GM12878 (cell line): ENCODE results near the gene NHERF1.

ENCODE experiments used
- CTCF ChIP-seq, 3 experiments: IDR thresholded peaks in 2 of 3; conservative IDR thresholded peaks in 1 of 3; 2 replicates each; pipeline ENCODE4 v1.5.1; 2011; ENCODE audit warnings: low read depth in 3 of 3, low read length in 3 of 3, mild to moderate bottlenecking in 3 of 3, control low read depth in 2 of 3, moderate library complexity in 2 of 3, inconsistent platforms in 1 of 3, mixed read lengths in 1 of 3; ENCODE audit not compliant: control insufficient read depth in 2 of 3, insufficient read depth in 1 of 3; ENCODE audit errors: extremely low read depth in 1 of 3
- POLR2AphosphoS5 ChIP-seq: IDR thresholded peaks from 2 replicates; pipeline ENCODE4 v1.6.1; 2011; ENCODE audit warnings: mild to moderate bottlenecking, low read length, inconsistent platforms

- no peak for TF ChIP-seq POLR2AphosphoS5
- TF ChIP-seq CTCF (IDR thresholded peaks at IDR 0.05 in 2 of 3, conservative IDR thresholded peaks at IDR 0.05 in 1 of 3; ENCODE audit: control insufficient read depth in 2 of 3, extremely low read depth in 1 of 3, insufficient read depth in 1 of 3, low read depth in 3 of 3, low read length in 3 of 3), result no peak
Measured at GRCh38 chr17:74744349-74744713, 4.1 kb upstream of the NHERF1 start.
